ENCODE measurements around the gene PLCH1. TPM values are rescaled to one million over a fixed set of nuclear protein-coding genes. Genes with fewer than 3 reads are reported as not detected.

The PLCH1 gene
- total and polyA plus RNA-seq, 10 of the 15 experiments (the other 5 are each of a cell fraction or from before 2014, with no cell fraction given) = 0.03 to 0.22 (median 0.04) TPM; not detected in 5

DNA sequence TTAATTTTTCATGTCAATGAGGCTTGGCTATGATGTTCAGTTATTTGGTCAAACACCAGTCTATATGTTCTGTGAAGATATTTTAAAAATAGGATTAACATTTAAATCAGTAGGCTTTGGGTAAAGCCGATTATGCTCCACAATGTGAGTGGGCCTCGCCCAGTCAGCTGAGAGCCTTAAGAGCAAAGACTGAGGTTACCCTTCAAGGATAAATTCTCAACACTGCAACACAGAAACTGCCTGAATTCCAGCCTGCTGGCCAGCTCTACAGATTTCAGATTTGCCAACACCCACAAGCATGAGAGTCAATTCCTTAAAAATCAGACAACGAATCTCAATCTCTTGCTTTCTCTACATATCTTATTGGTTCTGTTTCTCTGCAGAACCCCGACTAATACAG is 188.3 kb downstream of the PLCH1 start (continued):
- TF ChIP-seq, protein P1, sequence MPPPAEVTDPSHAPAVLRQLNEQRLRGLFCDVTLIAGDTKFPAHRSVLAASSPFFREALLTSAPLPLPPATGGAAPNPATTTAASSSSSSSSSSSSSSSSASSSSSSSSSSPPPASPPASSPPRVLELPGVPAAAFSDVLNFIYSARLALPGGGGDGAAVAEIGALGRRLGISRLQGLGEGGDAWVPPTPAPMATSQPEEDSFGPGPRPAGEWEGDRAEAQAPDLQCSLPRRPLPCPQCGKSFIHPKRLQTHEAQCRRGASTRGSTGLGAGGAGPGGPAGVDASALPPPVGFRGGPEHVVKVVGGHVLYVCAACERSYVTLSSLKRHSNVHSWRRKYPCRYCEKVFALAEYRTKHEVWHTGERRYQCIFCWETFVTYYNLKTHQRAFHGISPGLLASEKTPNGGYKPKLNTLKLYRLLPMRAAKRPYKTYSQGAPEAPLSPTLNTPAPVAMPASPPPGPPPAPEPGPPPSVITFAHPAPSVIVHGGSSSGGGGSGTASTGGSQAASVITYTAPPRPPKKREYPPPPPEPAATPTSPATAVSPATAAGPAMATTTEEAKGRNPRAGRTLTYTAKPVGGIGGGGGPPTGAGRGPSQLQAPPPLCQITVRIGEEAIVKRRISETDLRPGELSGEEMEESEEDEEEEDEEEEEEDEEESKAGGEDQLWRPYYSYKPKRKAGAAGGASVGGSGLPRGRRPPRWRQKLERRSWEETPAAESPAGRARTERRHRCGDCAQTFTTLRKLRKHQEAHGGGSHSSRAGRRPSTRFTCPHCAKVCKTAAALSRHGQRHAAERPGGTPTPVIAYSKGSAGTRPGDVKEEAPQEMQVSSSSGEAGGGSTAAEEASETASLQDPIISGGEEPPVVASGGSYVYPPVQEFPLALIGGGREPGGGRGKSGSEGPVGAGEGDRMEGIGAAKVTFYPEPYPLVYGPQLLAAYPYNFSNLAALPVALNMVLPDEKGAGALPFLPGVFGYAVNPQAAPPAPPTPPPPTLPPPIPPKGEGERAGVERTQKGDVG (CRISPR knock-in tag; IDR thresholded peaks at IDR 0.05) = no peak
- TF ChIP-seq TARDBP (IDR thresholded peaks at IDR 0.05; ENCODE audit: borderline replicate concordance) = no peak
- no peak for TF ChIP-seq FOXK2 (IDR thresholded peaks at IDR 0.05)
- TF ChIP-seq EGR1 (IDR thresholded peaks at IDR 0.05; ENCODE audit: borderline replicate concordance in 1 of 2, low read depth in 2 of 2, low read length in 2 of 2) = no peak

DNA sequence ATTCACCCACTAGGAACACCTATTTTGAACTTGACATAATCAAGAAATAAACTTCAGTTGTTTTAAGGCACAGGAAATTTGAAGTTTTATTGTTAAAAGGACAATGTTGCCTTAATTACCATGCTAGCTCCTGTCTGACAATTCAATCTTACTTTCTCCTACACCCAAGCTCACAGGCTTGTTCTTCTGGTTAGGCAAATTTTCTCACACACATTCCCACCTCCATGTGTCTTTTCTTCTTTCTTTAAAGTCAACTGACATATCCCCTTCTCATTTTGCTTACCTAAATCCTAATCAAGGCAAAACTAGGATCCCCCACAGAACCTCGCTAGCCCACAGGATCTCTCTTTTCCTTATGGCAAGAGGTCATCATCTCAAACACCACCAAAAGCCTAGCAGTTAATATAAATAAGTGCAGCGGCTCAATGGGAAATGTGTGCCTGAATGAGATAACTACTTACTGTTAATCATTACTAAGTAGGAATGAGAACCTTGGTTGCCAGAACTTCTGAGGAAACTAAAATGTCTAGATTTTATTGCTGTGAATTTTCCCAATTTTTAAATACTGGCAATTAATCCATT is 189.3 kb downstream of the PLCH1 start:
- POLR2A ChIA-PET = no interaction called here
- Histone ChIP-seq H2AFZ (ENCODE audit: control insufficient read depth, low read depth, low read length) (no peak overlapping the region), H3K9ac (ENCODE audit: control insufficient read depth, insufficient read depth, low read length) (no peak overlapping the region), H3K4me2 (ENCODE audit: control insufficient read depth, insufficient read depth) (no peak overlapping the region), H3K27ac (ENCODE audit: control insufficient read depth, insufficient read depth) (no peak overlapping the region), H3K27me3 (replicated peaks in 1 of 2; ENCODE audit: control insufficient read depth in 2 of 2, insufficient read depth in 2 of 2, low read length in 1 of 2) (no peaks in the 10 kb centered on the region; a peak in 1 of 4 replicates), H3K4me3 (no peak overlapping the region), H3K36me3 (ENCODE audit: control insufficient read depth in 2 of 2, insufficient read depth in 2 of 2, low read length in 1 of 2) (no peaks in the 10 kb centered on the region), H4K20me1 (ENCODE audit: control insufficient read depth, insufficient read depth) (no peaks in the 10 kb centered on the region), H3K9me3 (replicated peaks; ENCODE audit: control insufficient read depth, insufficient read depth, low read length) (no peaks in the 10 kb centered on the region), H3K79me2 (ENCODE audit: control insufficient read depth, insufficient read depth, low read length) (no peaks in the 10 kb centered on the region), H3K4me1 (ENCODE audit: control insufficient read depth, insufficient read depth, low read length) (no peaks in the 10 kb centered on the region)
- WGBS (ENCODE audit: insufficient coverage, insufficient replicate concordance, low lambda C conversion rate, missing lambda C conversion rate) = 52% methylated on average over 2 of the region's 2 CpGs
- RAD21 ChIA-PET (ENCODE audit: unreplicated experiment) = no interaction called here
- DNase-seq (ENCODE audit: low read depth, low spot score) (no peak), FAIRE-seq (no peak), ATAC-seq (no peak)
- intact Hi-C loops (cut with micrococcal nuclease; ENCODE audit: unreplicated experiment) = loop anchor here (1.0 to 10.0 kb wide), 2 partner anchors 60 to 319 kb away; partner anchors contain the start of gene GMPS
- CTCF ChIA-PET = interaction anchor here (1.1 kb wide), 1 partner anchor 9 kb away, joined by 4 read pairs; no protein-coding TSS in a partner anchor
- SMC1A ChIA-PET (ENCODE audit: uncharacterized antibody, unreplicated experiment) = no interaction called here
- in situ Hi-C loops (cut with MboI) = no loop called here
- BruUV-seq (replicated peaks) = no TSS peak
- TF ChIP-seq MYC (IDR thresholded peaks at IDR 0.05; ENCODE audit: insufficient read depth, insufficient read length, insufficient replicate concordance, low read length, severe bottlenecking) (no peak), POLR2AphosphoS5 (IDR thresholded peaks at IDR 0.05; ENCODE audit: low read length) (no peak), BACH1 (IDR thresholded peaks at IDR 0.05; ENCODE audit: borderline replicate concordance) (no peak), ZNF384 (IDR thresholded peaks at IDR 0.05; ENCODE audit: borderline replicate concordance, low read depth, low read length) (no peak)
- TF ChIP-seq, protein P2, sequence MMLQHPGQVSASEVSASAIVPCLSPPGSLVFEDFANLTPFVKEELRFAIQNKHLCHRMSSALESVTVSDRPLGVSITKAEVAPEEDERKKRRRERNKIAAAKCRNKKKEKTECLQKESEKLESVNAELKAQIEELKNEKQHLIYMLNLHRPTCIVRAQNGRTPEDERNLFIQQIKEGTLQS (IDR thresholded peaks at IDR 0.05; ENCODE audit: borderline replicate concordance, extremely low read depth, low read depth, low read length) = no peak
- TF ChIP-seq, protein P3, sequence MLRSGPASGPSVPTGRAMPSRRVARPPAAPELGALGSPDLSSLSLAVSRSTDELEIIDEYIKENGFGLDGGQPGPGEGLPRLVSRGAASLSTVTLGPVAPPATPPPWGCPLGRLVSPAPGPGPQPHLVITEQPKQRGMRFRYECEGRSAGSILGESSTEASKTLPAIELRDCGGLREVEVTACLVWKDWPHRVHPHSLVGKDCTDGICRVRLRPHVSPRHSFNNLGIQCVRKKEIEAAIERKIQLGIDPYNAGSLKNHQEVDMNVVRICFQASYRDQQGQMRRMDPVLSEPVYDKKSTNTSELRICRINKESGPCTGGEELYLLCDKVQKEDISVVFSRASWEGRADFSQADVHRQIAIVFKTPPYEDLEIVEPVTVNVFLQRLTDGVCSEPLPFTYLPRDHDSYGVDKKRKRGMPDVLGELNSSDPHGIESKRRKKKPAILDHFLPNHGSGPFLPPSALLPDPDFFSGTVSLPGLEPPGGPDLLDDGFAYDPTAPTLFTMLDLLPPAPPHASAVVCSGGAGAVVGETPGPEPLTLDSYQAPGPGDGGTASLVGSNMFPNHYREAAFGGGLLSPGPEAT (IDR thresholded peaks at IDR 0.05; ENCODE audit: low read depth) = no peak
- TF ChIP-seq, protein P4, sequence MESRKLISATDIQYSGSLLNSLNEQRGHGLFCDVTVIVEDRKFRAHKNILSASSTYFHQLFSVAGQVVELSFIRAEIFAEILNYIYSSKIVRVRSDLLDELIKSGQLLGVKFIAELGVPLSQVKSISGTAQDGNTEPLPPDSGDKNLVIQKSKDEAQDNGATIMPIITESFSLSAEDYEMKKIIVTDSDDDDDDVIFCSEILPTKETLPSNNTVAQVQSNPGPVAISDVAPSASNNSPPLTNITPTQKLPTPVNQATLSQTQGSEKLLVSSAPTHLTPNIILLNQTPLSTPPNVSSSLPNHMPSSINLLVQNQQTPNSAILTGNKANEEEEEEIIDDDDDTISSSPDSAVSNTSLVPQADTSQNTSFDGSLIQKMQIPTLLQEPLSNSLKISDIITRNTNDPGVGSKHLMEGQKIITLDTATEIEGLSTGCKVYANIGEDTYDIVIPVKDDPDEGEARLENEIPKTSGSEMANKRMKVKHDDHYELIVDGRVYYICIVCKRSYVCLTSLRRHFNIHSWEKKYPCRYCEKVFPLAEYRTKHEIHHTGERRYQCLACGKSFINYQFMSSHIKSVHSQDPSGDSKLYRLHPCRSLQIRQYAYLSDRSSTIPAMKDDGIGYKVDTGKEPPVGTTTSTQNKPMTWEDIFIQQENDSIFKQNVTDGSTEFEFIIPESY (IDR thresholded peaks at IDR 0.05) = no peak
- TF ChIP-seq, protein P5, sequence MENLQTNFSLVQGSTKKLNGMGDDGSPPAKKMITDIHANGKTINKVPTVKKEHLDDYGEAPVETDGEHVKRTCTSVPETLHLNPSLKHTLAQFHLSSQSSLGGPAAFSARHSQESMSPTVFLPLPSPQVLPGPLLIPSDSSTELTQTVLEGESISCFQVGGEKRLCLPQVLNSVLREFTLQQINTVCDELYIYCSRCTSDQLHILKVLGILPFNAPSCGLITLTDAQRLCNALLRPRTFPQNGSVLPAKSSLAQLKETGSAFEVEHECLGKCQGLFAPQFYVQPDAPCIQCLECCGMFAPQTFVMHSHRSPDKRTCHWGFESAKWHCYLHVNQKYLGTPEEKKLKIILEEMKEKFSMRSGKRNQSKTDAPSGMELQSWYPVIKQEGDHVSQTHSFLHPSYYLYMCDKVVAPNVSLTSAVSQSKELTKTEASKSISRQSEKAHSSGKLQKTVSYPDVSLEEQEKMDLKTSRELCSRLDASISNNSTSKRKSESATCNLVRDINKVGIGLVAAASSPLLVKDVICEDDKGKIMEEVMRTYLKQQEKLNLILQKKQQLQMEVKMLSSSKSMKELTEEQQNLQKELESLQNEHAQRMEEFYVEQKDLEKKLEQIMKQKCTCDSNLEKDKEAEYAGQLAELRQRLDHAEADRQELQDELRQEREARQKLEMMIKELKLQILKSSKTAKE (IDR thresholded peaks at IDR 0.05; ENCODE audit: low read depth, poor library complexity, severe bottlenecking) = no peak
